HG03439 (cell line): ENCODE data around the gene PPFIBP1.
"Not testable (repeated sequence)": the region's sequence is repeated elsewhere in the genome, so short reads cannot be mapped to it uniquely, and the experiment has no call there.

Source experiments
- ATAC-seq: cut with Tn5 transposase; IDR thresholded peaks from one replicate; pipeline ENCODE4 v1.9.1; 2021; ENCODE audit warnings: mild to moderate bottlenecking, moderate library complexity; ENCODE audit not compliant: unreplicated experiment

The PPFIBP1 gene

GRCh38 chr12:27541031-27541719, 17.2 kb downstream of the PPFIBP1 start:
- no peak for ATAC-seq

DNA sequence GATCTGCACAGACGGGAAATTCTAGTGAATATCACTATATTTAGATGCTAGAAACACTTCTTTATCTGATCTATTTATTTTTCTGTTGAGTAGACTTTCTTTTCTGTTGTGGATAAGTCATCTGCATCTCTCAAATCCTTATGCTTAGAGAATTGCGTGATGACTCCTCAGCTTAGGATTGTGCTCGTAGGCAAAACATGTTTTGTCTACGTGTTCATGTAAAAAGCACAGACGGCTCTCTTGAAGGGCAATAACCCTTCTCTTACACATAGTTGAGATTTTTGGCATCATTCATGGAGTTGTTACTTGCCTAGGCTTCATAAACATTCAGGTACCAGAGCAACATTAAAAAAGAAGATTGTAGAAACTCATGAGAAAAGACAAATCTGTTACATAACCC, 18.6 kb downstream of the PPFIBP1 start:
- no peak for ATAC-seq

DNA sequence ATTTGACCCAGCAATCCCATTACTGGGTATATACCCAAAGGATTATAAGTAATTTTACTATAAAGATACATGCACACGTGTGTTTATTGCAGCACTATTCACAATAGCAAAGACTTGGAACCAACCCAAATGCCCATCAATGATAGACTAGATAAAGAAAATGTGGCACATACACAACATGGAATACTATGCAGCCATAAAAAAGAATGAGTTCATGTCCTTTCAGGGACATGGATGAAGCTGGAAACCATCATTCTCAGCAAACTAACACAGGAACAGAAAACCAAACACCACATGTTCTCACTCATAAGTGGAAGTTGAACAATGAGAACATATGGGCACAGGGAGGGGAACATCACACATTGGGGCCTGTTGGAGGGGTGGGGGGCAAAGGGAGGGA, 20.9 kb downstream of the PPFIBP1 start:
- ATAC-seq = not testable (repeated sequence)

DNA sequence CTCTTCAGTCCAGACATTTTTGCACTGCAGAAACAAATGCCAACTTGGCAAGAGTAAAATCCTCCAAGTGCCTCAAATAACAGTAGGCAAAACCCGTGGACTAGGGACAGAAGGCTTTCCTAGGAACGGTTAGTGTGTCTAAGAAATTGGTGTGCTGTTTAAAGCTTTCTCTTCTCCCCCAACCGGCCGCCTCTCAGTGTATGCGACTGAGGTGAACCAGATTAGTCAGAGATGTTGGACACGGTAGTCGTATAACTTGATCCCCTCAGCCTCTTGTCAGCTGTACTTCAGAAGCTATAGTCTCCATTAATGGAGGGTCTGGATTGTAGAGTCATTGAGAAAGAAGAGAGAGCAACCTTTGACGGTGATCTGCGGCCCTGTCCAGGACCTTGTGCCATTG, 21.7 kb downstream of the PPFIBP1 start:
- ATAC-seq = no peak

DNA sequence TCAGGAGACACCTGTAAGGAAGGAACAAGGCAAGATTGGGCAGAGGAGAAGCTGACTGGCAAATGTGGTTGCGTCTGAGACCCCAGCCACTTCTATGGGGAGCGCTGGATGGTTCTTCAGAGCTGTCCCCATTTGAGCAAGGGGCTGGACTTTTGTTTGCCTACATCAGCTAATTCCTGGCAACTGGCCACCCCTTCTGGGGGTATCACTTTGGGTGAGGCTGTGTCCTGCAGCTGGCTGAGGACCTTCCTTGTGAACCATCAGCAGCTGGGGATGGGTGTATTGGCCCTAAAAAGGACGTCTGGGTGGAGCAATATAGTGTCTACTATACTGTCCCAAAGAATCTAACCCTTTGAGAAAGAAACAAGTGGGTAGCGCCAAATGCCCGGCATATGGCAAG, 23.6 kb downstream of the PPFIBP1 start:
- no peak for ATAC-seq

DNA sequence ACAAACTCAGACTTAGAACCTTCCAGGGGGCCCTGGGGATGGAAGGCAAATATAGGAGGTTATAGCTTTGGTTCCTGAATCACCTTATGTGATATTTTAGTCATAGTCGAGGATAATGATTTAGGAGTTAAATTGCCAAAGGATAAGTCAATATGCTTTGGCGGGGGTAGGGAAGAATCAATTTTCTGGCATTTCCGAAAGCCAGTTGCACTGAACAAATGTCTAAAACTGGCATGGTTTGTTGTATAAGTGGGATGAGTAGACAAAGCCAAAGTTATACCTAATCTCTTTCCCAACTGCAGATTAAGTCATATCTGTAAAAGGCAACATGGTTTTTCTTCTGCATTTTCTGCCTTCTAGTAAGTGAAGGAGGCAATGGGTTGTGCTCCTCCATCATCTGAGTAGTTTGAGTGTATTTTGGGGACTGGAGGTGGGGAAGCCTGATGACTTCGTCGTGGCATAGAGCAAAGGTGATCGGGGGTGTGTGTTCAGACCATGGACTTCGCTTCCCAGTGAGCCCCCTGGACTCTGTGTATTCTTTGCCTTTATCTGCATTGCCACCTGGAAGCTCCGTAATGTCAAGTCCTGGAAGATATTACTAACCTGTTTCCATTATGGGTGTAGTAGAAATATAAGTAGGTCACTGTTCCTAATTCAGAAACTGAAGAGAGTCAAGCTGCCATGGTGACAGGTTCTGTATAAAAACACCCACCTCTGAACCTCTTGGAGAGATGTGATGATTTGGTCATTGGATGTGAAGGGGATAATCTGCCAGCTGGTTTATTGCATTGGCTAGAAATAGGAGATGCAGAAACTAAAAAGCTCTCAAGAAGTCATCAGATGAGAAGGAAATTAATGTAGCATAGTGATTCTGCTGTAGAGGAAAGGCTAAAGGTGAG, 24.5 kb downstream of the PPFIBP1 start:
- no peak for ATAC-seq

- ATAC-seq = no peak
Measured at GRCh38 chr12:27549236-27549800, 25.3 kb downstream of the PPFIBP1 start.

GRCh38 chr12:27549801-27550652, 26.0 kb downstream of the PPFIBP1 start:
- no peak for ATAC-seq

GRCh38 chr12:27550653-27550975, 26.6 kb downstream of the PPFIBP1 start:
- ATAC-seq = no peak

DNA sequence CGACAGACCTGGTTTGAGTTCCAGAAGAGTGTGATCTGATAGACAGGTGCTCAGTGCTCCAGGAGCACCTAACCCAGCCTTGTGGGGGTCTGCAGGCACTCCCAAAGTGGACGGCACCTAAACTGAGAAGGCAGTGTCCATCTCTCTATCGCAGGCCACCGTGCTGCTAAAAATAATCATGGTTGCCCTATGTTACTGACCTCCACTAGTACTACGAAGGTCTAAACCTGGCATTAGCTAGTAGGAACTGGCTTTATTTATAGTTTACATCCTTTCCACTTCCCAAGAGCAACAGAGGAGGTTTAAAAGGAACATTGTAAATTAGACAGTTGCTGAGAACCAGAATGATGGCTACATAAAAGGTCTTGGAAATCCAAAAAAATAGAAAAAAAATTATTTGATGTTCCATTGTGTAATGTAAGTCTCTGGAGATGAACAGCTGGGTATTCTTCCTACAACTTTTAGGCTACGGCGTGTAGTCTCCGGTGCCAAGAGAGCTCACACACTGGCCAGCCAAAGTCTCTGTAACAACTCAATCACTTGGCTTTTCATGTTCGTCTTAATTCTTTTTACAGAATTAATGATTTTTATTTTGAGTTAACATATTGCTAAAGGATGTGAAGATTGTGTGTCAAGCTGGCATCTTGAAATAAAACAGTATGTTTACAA, 27.3 kb downstream of the PPFIBP1 start:
- ATAC-seq = no peak

- no peak for ATAC-seq
Measured at GRCh38 chr12:27552235-27552634, 28.2 kb downstream of the PPFIBP1 start.

GRCh38 chr12:27552886-27553560, 29.0 kb downstream of the PPFIBP1 start:
- no peak for ATAC-seq

DNA sequence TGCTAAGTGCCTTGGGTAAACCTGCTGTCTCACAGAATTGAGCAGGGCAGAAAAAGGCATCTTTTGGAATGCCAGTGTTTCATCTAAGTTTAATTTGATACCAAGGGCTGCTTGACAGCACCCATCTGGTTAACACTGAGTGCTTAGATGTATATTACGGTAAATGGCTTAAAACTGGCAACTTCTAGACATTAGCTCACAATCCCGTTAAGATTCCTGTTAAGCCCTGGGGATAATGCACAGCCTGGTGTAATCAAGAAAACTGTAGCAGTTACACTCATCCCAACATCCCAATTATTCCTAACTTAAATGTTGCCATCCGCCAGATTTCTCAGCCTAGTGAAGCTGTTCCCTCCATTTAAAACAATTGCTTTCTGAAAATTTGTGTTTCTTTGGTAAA, 29.9 kb downstream of the PPFIBP1 start:
- no peak for ATAC-seq

DNA sequence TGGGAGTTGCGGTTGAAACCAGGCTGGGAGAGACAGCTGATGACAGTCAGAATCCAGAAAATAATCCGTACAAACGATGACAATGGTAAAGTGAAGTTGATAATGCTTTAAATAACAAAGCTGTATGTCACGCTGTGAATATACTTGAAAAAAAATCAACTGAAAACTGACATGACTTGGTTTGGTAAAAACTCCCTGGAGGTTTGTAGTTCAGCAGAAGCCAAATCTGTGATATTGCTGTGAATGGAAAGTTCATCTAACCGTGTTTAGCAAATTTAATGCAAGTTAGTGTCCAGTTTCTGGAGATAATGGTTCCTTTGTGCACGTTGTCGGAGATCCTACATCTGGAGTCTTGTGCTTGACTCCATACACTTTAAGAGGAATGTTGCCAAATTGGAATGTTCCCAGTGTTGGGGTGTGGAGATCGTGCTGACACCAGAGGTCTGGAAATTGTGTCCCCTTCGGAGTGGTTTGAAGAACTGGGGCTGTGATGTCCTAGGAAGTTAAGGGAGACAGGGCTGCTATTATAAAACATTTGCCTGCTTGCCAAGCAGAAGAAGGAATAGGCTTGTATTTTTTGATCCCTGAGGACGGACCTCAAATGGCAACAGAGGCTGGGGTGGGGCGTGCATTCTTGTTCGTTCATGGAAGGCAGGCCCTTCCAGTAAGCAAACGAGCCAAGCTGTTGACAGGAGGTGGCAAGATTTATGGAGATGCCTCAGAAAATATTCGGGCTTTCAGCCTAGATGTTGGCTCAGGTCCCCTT, 30.6 kb downstream of the PPFIBP1 start:
- no peak for ATAC-seq

DNA sequence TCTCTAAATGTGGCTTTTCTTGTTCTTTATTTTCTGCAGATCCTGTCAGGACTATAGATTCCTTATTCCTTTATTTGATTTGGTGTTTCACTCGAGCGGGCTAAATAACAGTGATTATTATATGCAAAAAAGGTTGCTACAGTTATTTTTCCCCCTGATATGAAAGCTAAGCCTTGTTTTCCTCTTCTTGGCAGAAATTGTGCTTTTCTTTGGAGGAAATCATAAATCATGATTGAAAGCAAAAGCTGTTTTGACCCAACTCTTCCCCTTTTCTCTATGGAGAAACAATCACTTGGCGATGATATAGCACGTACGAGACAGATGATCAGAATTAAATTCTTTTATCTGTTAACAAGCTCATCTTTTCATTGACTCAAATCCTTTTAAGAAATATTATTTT, 31.4 kb downstream of the PPFIBP1 start:
- ATAC-seq = no peak

GRCh38 chr12:27555925-27556778, 32.1 kb downstream of the PPFIBP1 start:
- ATAC-seq = no peak

GRCh38 chr12:27560126-27560525, 36.1 kb downstream of the PPFIBP1 start:
- no peak for ATAC-seq
